HG02943 (cell line): ENCODE data around the gene CARMIL3.
A peak's percentile ranks its signal among the peaks of the same experiment; 100 is the strongest.
"Not testable (repeated sequence)": the region's sequence is repeated elsewhere in the genome, so short reads cannot be mapped to it uniquely, and the experiment has no call there.

Experiments
- ATAC-seq: cut with Tn5 transposase; IDR thresholded peaks from one replicate; pipeline ENCODE4 v1.9.1; 2021; ENCODE audit warnings: mild to moderate bottlenecking, low read depth, moderate library complexity; ENCODE audit not compliant: unreplicated experiment

The CARMIL3 gene

DNA sequence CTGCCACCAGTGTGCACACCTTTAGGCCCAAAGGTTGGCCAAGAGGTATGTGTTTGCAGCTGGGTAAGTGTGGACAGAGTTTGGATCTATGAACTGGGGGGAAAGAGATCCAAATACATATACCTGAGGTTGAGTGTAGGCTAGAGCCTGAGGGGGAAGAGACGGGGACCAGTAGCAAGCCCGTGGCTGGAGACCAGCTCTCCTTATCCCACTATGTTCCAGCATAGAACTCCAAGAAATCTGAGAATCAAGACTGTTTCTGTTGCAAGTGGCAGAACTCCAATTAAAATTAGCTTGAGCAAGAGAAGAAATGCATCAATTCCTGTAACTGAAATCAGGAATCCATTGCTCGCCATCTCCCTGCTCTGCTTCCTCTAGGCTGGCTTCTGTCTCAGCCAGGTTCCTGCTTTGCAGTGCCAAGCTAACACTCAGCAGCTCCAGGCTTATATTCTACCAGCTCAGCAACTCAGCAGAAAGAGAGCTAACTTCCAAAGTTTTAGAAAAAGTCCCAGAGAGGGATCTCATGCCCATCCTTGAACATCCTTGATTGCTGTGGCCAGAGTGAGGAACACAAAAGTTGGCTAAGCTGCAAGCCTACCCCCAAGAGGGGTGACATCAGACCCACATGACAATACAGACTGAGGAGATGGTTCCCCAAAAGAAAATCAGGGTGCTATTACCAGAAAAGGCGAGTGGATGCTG, 40.8 kb downstream of the CARMIL3 start:
- ATAC-seq = no peak

DNA sequence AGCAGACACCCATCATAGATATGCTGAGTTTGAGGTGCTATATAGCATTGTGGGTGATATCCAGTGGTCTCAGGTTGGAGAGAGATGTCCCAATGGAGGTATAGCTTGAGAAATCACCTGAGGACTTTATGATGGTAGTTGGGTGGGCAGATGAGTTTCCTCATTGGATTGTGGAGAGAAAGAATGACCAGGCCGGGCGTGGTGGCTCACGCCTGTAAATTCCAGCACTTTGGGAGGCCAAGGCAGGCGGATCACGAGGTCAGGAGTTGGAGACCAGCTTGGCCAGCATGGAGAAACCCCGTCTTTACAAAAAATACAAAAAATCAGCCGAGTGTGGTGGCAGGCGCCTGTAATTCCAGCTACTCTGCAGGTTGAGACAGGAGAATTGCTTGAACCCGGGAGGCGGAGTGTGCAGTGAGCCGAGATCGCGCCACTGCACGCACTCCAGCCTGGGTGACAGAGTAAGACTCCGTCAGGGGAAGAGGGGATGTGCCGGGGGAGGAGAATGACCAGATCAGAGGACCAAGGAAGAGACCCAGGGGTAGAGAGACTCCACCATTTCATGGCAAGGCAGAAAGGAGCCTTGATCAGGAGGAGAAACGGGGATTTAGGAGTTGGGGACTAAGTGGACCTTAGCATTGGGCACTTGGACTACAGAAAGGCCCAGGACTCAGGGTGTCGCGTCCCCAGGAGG, 41.5 kb downstream of the CARMIL3 start:
- no peak for ATAC-seq

- ATAC-seq = peak; percentile 48
These were observed 42.4 kb downstream of the CARMIL3 start, which contains the start of gene PCK2 for GRCh38 chr14:24093901-24094840. PCK2 (plus strand) TSS chr14:24094311; CDS start chr14:24094406, 95 bp downstream.

DNA sequence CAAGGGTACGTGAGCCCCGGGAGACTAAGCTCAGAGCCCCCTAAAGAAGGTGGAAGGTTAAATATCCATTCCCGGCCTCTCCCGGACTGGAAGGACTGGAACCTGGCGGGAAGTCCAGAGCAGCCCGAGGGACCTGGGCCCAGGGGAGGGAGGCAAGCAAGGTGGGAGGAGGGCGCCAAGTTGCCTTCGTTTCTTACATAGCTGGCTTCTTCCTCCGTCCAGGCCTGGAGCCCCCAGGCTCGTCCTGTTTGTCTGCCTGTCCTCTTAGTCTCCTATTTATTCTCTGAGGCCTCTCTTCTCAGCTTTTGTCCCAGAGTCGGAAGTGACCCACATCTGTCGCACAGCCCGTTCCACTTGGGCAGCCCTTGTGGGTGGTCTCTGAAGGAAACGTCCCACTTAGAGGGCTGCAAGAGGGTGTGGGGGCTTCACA, 43.0 kb downstream of the CARMIL3 start:
- ATAC-seq = no peak

DNA sequence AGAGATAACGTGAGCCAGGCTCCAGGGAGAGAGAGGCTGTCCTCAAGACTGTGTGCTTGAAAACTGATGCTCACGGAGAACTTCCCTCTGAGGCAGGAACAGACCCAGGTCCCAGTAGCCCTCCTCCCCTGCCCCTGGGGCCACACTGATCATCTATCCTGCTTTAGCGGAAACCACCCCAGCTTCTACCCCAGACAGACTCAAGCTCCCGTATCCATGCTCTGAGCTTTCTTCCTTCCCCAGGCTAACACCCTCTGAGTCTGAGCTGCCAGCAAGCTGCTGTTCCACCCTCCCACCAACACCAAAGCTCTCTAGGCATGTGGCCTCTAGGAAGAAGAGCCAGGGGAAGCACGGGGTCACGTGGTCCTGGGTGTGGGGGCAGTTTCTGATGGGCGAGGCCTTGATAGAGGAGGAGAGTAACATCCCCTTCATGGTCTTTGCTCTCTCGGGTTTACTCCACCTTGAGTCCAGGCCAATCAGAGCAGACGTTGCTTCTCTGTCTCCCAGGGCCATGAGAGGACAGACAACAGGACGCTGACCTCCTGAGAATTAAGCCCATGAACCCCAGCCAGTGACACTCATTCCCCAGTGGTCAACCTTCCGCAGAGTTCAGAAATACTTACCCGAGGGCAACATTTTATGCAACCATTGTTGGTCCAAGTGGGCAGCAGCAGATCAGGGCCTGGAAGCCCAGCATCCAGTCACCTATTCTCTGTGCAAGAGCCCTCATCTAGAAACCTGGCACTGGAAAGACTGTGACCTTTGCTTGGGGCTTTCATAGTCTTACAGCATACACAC, 43.7 kb downstream of the CARMIL3 start:
- peak; percentile 67 for ATAC-seq

GRCh38 chr14:24096545-24097181, 44.9 kb downstream of the CARMIL3 start:
- ATAC-seq = no peak

DNA sequence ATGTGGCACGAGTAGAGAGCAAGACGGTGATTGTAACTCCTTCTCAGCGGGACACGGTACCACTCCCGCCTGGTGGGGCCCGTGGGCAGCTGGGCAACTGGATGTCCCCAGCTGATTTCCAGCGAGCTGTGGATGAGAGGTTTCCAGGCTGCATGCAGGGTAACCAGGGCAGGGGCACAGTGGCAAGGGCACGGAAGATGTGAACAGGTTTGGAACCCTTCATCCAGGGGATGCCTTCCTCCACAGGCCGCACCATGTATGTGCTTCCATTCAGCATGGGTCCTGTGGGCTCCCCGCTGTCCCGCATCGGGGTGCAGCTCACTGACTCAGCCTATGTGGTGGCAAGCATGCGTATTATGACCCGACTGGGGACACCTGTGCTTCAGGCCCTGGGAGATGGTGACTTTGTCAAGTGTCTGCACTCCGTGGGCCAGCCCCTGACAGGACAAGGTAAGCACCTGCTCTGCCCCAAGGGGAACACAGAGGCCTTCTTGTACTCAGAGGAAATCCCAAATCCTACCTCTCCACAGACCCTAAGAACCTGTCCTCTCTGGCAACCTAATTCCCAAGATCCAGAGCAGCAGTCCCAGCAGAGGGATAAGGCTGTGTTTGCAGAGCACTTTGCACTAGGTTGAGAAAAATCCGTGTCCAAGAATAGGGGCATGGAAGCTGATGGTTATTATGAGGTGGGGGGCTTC, 46.6 kb downstream of the CARMIL3 start:
- ATAC-seq = no peak

DNA sequence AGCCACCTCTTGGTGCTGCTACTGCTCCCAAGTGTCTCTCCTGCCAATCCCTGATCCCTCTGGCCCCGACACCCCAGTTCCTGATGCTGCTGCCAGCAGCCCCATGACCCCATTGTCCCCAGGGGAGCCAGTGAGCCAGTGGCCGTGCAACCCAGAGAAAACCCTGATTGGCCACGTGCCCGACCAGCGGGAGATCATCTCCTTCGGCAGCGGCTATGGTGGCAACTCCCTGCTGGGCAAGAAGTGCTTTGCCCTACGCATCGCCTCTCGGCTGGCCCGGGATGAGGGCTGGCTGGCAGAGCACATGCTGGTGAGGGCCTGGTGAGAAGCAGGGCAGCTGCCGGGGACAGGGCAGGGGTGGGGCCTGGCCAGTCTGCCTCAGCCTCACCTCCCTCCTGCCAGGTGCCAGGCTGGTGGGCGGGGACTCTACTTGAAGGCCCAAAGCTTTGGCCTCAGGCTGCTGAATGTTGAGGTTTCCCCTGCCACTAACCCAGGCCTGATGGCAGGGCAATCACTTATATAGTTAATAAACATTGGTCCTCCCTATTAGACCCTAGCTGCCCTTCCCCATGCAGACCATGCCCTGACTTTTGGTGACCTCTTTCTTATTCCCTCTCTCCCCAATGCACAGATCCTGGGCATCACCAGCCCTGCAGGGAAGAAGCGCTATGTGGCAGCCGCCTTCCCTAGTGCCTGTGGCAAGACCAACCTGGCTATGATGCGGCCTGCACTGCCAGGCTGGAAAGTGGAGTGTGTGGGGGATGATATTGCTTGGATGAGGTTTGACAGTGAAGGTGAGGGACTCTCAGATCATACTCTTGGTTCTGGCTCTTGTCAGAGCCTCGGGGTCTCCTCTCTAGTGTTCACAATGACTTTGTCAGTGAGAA, 47.4 kb downstream of the CARMIL3 start:
- ATAC-seq = no peak

- no peak for ATAC-seq
These were observed 48.6 kb downstream of the CARMIL3 start for GRCh38 chr14:24100197-24100981.

- ATAC-seq = no peak
These were observed 49.2 kb downstream of the CARMIL3 start for GRCh38 chr14:24100982-24101494.

DNA sequence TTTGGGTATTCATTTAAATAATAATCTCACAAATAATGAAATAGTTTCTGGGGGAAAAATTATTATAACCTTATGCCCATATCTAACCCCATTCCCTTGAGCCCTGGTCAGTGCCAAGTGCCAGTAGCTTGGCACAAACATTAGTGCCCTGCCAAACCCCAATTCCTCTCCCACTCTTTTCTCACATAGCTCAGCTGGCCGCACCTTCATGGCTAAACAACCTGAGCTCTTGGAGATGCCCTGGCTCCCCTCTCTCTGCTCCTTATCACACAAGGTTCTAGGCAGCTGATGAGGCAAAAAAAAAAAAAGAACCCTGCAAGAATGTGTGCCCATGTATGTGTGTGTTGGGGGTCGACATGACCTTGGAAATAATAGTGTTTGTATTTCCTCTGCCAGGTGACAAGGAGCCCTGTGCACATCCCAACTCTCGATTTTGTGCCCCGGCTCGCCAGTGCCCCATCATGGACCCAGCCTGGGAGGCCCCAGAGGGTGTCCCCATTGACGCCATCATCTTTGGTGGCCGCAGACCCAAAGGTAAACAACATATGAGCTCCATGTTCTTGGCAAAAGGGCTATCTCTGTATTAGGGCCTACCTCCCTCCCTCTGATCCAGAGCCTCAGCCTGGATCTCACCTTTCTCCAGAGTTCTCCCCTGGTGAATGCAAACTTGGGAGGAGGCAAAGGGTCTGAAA, 50.7 kb downstream of the CARMIL3 start:
- no peak for ATAC-seq

- ATAC-seq = no peak
These were observed 51.6 kb downstream of the CARMIL3 start for GRCh38 chr14:24103451-24103850.

- ATAC-seq = not testable (repeated sequence)
These were observed 53.9 kb downstream of the CARMIL3 start for GRCh38 chr14:24105609-24106239.

- ATAC-seq = no peak
These were observed 55.0 kb downstream of the CARMIL3 start for GRCh38 chr14:24106672-24107271.

GRCh38 chr14:24108336-24108874, 56.6 kb downstream of the CARMIL3 start:
- ATAC-seq = no peak
